ENCODE measurements around the gene SAMSN1. TPM values are rescaled to one million over a fixed set of nuclear protein-coding genes. Genes with fewer than 3 reads are reported as not detected.

The SAMSN1 gene
- 6.2 TPM for total RNA-seq

GRCh38 chr21:14545906-14546480 lies at the start of gene SAMSN1:
Gene SAMSN1 (minus strand): TSS chr21:14546315. CDS start chr21:14546261, 54 bp downstream.

Other genes with a start within 250 kb of the SAMSN1 start
- 35.9 TPM for gene HSPA13, start 163.2 kb downstream of the SAMSN1 start, total RNA-seq

All from metanephros (tissue), 1 donor.